ENCODE data around the gene BCKDK. TPM values are rescaled to one million over a fixed set of nuclear protein-coding genes. Genes with fewer than 3 reads are reported as not detected.
A peak's percentile ranks its signal among the peaks of the same experiment; 100 is the strongest.

BCKDK gene
- total RNA-seq, 1 donor, result 30.0 TPM

DNA sequence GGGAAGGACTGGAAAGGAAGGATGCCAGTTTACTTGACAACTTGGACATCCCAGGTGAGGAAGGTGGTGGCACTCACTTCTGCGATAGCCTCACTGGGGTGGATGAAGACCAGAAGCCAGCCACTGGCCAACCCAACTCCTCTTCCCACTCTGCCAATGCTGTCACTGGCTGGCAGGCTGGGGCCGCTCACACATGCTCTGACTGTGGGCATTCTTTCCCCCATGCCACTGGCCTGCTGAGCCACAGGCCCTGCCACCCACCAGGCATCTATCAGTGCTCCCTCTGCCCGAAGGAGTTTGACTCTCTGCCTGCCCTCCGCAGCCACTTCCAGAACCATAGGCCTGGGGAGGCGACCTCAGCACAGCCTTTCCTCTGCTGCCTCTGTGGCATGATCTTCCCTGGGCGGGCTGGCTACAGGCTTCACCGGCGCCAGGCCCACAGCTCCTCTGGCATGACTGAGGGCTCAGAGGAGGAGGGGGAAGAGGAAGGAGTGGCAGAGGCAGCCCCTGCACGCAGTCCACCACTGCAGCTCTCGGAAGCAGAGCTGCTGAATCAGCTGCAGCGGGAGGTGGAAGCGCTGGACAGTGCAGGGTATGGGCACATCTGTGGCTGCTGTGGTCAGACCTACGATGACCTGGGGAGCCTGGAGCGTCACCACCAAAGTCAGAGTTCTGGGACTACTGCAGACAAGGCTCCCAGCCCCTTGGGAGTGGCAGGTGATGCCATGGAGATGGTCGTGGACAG is 29.4 kb upstream of the BCKDK start:
- peaks cover 8% of the 10 kb centered on the region for H3K4me1 ChIP-seq (ENCODE audit: insufficient read depth, low read length)
- no peaks in the 10 kb centered on the region for H3K27me3 ChIP-seq (ENCODE audit: insufficient read depth, low read length)
- H3K4me2 ChIP-seq (ENCODE audit: insufficient read depth, low read length), result no peak overlapping the region
- no peak for TF ChIP-seq CTCF (IDR thresholded peaks at IDR 0.05; ENCODE audit: extremely low read depth, low read depth, low read length)
- H3K36me3 ChIP-seq (ENCODE audit: insufficient read depth, low read length), result peaks cover 42% of the 10 kb centered on the region
- peaks cover 5% of the 10 kb centered on the region for H4K20me1 ChIP-seq (ENCODE audit: insufficient read depth, low read length)
- no peaks in the 10 kb centered on the region for H3K9me3 ChIP-seq (ENCODE audit: low read depth, low read length)
- H2AFZ ChIP-seq (ENCODE audit: low read length), result no peak overlapping the region
- peaks cover 81% of the 10 kb centered on the region for H3K79me2 ChIP-seq (ENCODE audit: insufficient read depth, low read length)
- peak; percentile 71 for DNase-seq (ENCODE audit: insufficient read length, low spot score, missing footprints)
- H3K4me3 ChIP-seq (ENCODE audit: insufficient read depth, low read length), result no peak overlapping the region
- H3K27ac ChIP-seq (ENCODE audit: low read depth, low read length), result no peak overlapping the region

DNA sequence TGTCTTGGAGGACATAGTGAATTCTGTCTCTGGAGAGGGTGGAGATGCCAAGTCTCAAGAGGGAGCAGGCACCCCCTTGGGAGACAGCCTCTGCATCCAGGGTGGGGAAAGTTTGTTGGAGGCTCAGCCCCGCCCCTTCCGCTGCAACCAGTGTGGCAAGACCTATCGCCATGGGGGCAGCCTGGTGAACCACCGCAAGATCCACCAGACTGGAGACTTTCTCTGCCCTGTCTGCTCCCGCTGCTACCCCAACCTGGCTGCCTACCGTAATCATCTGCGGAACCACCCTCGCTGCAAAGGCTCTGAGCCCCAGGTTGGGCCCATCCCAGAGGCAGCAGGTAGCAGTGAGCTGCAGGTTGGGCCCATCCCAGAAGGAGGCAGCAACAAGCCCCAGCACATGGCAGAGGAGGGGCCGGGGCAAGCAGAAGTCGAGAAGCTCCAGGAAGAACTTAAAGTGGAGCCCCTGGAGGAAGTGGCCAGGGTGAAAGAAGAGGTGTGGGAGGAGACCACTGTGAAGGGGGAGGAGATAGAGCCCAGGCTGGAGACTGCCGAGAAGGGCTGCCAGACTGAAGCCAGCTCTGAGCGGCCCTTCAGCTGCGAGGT is 28.7 kb upstream of the BCKDK start:
- Histone ChIP-seq H4K20me1 (ENCODE audit: insufficient read depth, low read length) (peaks cover 5% of the 10 kb centered on the region), H3K27me3 (ENCODE audit: insufficient read depth, low read length) (no peaks in the 10 kb centered on the region), H3K36me3 (ENCODE audit: insufficient read depth, low read length) (peaks cover 45% of the 10 kb centered on the region), H3K9me3 (ENCODE audit: low read depth, low read length) (no peaks in the 10 kb centered on the region), H3K4me3 (ENCODE audit: insufficient read depth, low read length) (no peak overlapping the region), H3K27ac (ENCODE audit: low read depth, low read length) (no peak overlapping the region), H2AFZ (ENCODE audit: low read length) (no peak overlapping the region), H3K79me2 (ENCODE audit: insufficient read depth, low read length) (peaks cover 79% of the 10 kb centered on the region), H3K4me1 (ENCODE audit: insufficient read depth, low read length) (peaks cover 8% of the 10 kb centered on the region), H3K4me2 (ENCODE audit: insufficient read depth, low read length) (no peak overlapping the region)
- no peak for TF ChIP-seq CTCF (IDR thresholded peaks at IDR 0.05; ENCODE audit: extremely low read depth, low read depth, low read length)
- peak; percentile 64 for DNase-seq (ENCODE audit: insufficient read length, low spot score, missing footprints)

DNA sequence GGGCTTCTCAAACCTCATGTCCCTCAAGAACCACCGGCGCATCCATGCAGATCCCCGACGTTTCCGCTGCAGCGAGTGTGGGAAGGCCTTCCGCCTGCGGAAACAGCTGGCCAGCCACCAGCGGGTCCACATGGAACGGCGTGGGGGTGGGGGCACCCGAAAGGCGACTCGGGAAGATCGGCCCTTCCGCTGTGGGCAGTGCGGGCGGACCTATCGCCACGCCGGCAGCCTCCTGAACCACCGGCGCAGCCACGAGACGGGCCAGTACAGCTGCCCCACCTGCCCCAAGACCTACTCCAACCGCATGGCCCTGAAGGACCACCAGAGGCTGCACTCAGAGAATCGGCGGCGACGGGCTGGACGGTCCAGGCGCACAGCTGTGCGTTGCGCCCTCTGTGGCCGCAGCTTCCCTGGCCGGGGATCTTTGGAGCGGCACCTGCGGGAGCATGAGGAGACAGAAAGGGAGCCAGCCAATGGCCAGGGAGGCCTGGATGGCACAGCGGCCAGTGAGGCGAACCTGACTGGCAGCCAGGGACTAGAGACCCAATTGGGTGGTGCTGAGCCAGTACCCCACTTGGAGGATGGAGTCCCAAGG is 28.1 kb upstream of the BCKDK start:
- peaks cover 72% of the 10 kb centered on the region for H3K79me2 ChIP-seq (ENCODE audit: insufficient read depth, low read length)
- H4K20me1 ChIP-seq (ENCODE audit: insufficient read depth, low read length), result peaks cover 5% of the 10 kb centered on the region
- no peaks in the 10 kb centered on the region for H3K27me3 ChIP-seq (ENCODE audit: insufficient read depth, low read length)
- TF ChIP-seq CTCF (IDR thresholded peaks at IDR 0.05; ENCODE audit: extremely low read depth, low read depth, low read length), result no peak
- H3K4me2 ChIP-seq (ENCODE audit: insufficient read depth, low read length), result no peak overlapping the region
- peaks cover 45% of the 10 kb centered on the region for H3K36me3 ChIP-seq (ENCODE audit: insufficient read depth, low read length)
- peaks cover 3% of the 10 kb centered on the region for H3K4me1 ChIP-seq (ENCODE audit: insufficient read depth, low read length)
- no peaks in the 10 kb centered on the region for H3K9me3 ChIP-seq (ENCODE audit: low read depth, low read length)
- DNase-seq (ENCODE audit: insufficient read length, low spot score, missing footprints), result peak; percentile 27
- no peak overlapping the region for H3K4me3 ChIP-seq (ENCODE audit: insufficient read depth, low read length)
- H2AFZ ChIP-seq (ENCODE audit: low read length), result no peak overlapping the region
- H3K27ac ChIP-seq (ENCODE audit: low read depth, low read length), result no peak overlapping the region
